HG02642 (cell line): ENCODE measurements around the gene ZNF182.
A peak's percentile ranks its signal among the peaks of the same experiment; 100 is the strongest.
"Not testable (repeated sequence)": the region's sequence is repeated elsewhere in the genome, so short reads cannot be mapped to it uniquely, and the experiment has no call there.

Experiments
- ATAC-seq: cut with Tn5 transposase; IDR thresholded peaks from one replicate; pipeline ENCODE4 v1.9.1; 2021; ENCODE audit warnings: mild to moderate bottlenecking; ENCODE audit not compliant: unreplicated experiment, poor library complexity

ZNF182 gene

DNA sequence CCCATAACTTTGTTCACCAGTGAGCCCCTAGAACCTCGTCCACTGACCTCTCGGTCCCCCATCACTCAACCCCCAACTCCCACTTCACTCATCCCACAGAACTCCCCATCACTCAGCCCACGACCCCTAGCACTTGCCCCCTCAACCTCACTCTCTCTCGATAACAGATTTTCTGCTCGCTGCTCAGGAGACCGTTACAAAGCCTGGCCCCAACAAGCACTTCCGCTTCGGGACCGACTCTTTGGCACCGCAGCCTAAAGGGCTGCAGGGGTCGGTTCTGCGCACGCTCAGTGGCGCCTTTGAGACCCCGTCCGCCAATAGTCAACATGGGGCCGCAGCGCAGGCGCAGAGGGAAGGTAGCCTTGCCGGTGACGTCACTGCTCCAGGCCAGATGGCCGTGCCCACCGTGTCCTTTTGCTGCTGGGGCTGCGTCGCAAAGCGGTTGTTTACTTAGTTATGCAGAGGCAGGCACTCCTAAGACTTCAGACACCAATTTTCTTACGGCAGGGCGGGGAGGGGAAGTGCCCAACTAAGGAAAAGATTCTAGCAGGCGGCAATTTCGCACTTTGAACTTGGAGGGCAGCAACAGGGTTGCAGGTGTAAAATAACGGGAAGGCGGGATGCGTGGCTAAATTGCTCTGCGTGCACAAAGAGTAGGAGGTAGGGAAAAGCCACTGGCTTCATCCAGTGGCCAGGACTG is at the start of gene ZNF182:
Gene ZNF182 (minus strand): TSS at position 232 of the 700 bp plus-strand sequence. CDS start 1,380 bp downstream, outside the sequence.
- peak; percentile 93 for ATAC-seq

- ATAC-seq, result no peak
These were observed 43.1 kb upstream of the ZNF182 start for GRCh38 chrX:48046846-48047245.

GRCh38 chrX:48045410-48046311 is 41.9 kb upstream of the ZNF182 start:
- ATAC-seq, result no peak

DNA sequence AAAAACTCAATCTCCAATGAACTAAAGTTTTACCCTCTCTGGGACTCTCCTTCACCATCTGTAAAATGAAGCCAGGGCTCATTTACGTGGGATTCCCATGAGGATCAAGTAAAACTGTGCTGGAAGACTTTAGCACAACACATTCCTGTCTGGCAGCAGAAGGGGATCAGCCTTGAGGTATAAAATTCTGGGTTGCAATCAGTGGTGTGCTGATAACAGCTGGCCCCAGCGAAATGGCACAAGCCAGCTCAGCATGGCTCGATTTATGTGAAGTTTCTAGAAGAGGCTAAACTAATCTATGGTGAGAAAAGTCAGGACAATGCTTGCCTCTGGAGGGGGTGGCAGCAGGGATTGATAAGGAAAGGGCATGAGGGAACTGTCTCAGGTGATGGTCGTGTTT is 39.3 kb upstream of the ZNF182 start:
- no peak for ATAC-seq

- no peak for ATAC-seq
These were observed 32.1 kb upstream of the ZNF182 start for GRCh38 chrX:48035891-48036290.

DNA sequence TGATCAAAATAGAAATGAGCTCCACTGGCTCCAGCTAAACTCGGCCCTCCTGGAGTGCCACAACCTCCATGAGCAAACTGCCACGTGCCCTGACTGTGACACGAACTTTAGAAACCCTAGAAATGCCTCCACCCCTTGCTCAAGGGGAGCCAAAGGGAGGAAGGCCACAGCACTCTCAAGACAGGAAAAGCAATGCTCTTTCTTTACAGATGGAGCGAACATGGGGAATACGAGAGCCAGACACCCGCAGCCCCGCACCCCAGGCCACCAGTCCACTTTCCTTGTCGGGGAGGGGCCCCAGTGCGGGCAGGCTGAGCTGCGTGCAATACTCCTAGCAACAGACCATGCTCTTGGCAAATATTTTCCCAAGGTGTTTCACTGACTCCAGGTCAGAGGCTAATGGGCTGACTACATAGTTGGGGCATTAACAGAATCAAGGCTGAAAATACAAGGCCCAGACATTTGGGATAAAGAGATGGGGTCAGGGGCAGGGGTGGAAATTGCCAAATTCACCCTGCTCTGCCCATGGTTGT is 26.9 kb upstream of the ZNF182 start:
- ATAC-seq, result not testable (repeated sequence)

DNA sequence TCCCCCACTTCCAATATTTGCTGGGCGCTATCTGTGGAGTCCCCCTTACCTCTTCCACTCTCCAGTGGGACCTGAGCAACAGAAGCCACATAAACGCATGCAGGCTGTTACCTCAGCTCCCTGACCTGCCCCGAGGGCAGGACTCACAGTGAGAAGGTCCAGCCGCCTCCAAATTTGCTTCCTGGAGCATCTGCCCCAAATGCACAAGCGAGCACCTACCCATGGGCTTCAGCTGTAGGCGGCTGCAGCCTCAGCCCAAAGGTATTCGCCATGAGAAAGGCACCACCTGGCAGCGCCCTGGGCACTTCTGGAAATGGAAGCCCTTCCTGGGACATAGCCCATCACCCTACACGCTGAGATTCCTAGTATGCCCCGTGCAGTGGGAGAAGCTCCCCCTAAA is 26.4 kb upstream of the ZNF182 start:
- no peak for ATAC-seq

DNA sequence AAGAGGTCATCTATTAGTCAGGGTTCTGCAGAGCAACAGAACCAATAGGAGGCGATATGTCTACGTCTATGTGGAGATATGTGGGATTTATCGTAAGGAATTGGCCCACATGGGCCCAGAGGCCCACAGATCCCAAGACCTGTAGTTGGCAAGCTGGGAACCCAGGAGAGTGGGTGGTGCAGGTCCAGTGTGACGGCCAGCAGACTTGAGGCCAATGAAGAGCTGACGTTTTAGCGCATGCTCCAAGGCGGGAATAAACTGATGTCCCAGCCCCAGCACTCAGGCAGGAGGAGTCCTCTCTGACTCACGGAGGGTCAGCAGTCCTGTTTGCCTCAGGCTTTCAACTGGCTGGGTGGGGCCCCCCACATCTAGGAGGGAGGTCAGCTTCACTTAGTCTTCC is 24.3 kb upstream of the ZNF182 start:
- ATAC-seq, result no peak

- ATAC-seq, result not testable (repeated sequence)
These were observed 23.8 kb upstream of the ZNF182 start for GRCh38 chrX:48027545-48027944.

- peak; percentile 44 for ATAC-seq
These were observed 21.8 kb upstream of the ZNF182 start for GRCh38 chrX:48025561-48025960.

- no peak for ATAC-seq
These were observed 18.9 kb upstream of the ZNF182 start for GRCh38 chrX:48022738-48023137.

DNA sequence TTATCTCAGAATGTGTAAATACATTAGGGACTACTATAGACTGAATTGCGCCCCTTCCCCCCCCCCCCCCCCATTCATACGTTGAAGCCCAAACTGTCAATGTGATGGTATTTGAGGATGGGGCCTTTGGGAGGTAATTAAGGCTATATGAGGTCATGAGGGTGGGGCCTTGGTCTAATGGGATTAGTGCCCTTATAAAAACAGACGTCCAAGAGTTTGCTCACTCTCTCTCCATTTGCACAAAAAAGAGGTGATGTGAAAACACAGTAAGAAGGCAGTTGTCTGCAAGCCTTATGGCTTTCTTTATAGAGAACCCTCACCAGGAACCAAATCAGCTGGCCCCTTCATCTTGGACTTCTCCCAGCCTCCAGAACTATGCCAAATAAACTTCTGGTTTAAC is 18.3 kb upstream of the ZNF182 start:
- no peak for ATAC-seq

DNA sequence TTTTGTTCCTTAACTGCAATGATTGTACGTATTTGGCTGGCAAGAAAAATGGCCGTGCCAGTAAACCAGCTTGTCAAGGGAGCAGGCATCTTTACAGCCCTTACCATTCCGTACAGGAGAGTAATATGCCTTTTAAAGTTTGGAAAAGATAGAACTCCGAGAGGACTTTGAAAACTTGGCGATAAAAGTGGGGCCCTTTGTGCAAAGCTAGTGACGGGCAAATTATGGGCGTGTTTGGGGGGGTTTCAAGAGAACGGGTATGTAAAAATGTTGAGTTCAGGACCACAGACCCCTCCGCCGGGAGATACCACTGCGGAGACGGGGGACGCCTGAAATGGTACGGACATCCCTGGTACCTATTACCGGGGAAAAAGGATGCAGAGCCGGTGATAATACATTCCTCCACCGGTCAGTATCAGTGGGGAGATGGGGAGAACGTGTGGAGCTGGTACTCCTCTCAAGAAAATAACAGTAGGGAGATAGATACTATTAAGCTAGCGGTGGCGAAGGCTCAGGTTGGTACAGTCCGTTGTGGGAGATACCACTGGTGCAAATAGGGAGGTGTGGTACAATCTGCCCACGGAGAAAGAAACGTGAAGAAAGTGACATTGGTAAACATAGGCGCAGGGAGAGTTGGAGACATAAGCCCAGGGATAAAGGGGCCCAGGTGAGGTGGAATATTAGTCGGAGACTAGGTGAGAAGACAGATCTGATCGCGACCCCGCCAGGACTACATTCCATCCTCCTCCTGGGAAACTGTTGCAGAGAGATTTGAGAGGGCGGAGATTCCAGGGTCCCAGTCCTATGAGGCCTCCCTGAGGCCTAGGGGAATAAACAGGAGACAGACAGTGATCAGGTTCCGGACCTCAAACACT is 17.5 kb upstream of the ZNF182 start:
- peak; percentile 78 for ATAC-seq

- not testable (repeated sequence) for ATAC-seq
These were observed 16.7 kb upstream of the ZNF182 start for GRCh38 chrX:48020472-48020871.

DNA sequence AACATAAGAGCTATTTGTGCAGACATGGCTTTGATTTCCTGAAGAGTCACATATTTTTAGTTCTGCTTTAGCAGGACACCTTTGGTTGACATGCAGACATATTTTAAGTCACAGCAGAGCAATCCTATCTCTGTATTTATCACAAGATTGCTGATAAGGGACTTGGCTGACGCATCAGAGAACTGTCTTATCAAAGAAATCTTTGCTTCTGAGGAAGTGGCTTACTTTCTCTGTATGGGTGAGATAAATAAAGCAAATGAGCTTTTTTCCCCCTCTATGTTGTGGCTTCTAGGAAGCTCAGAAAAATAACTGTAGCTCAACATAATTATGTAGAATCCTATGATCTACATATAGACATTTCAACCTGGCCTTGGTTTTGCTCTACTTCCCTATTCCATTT is 16.1 kb upstream of the ZNF182 start:
- not testable (repeated sequence) for ATAC-seq

- not testable (repeated sequence) for ATAC-seq
These were observed 13.0 kb upstream of the ZNF182 start for GRCh38 chrX:48016583-48017310.

DNA sequence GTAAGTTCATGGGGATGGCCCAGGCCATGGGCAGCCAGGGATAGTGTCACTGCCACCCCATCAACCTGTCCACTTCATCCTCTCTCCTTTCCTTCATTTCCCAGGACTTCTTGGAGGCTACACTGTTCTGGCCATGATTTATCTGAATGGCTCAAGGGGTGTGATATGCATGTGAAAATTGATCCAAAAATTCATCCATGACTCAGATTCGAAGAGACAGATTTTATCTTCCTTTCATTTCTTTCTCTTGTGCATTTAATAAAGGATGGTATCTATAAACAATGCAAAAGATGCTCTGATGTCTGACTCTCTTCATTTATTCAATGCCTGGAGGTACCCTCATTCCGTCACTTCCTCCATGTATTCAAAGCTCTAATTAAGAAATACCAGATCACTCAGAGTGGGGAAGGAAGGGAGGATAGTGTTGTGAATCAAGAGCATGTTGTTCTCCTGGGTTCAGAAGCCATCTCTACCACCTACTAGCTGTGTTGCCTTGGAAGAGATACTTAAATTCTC is 5.7 kb upstream of the ZNF182 start:
- not testable (repeated sequence) for ATAC-seq

DNA sequence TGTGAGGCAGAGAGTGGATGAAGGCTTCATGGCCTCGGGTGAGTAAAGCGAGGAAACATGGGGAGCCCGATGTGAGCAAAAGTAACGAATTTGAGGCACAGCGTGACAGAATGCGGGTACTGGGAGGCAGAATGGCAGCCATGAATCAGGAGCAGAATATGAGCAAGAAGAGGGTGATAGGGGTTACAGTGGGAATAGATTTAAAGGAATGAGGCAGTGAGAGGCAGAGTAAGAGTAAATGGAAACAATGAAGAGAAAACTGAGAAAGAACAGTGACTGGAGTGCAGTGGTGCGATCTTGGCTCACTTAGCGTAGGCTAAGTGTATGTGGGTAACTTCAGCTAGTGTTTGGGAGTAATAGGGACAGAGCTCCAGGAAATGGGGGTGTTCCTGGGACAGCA is 2.9 kb upstream of the ZNF182 start, which contains the start of gene SPACA5:
Gene SPACA5 (plus strand): TSS at position 301 of the 400 bp plus-strand sequence. CDS start 815 bp downstream, outside the sequence.
- ATAC-seq, result not testable (repeated sequence)

GRCh38 chrX:48003367-48003757 is 427 bp downstream of the ZNF182 start:
- ATAC-seq, result peak; percentile 25
